Measurements from ENCODE around the gene NQO2. TPM values are rescaled to one million over a fixed set of nuclear protein-coding genes. Genes with fewer than 3 reads are reported as not detected.

The NQO2 gene
- total RNA-seq, 1 experiment from 2014 or later = 35.8 TPM

GRCh38 chr6:2982426-2983117 lies 17.1 kb upstream of the NQO2 start:
- Mint-ChIP-seq H3K27ac (ENCODE audit: unreplicated experiment) (no peak overlapping the region), H3K9me3 (ENCODE audit: unreplicated experiment) (no peaks in the 10 kb centered on the region), H3K4me1 (ENCODE audit: low read depth, unreplicated experiment) (peaks cover 32% of the 10 kb centered on the region), H3K4me3 (ENCODE audit: unreplicated experiment) (no peak overlapping the region), H3K36me3 (ENCODE audit: insufficient read depth, unreplicated experiment) (peaks cover 4% of the 10 kb centered on the region), H3K27me3 (ENCODE audit: insufficient read depth, unreplicated experiment) (no peaks in the 10 kb centered on the region)
- POLR2A ChIA-PET = no interaction called here
- CTCF ChIA-PET = no interaction called here
- BruUV-seq (replicated peaks) = no TSS peak
- no peaks in the 10 kb centered on the region for H3K36me3 ChIP-seq (ENCODE audit: control insufficient read depth, insufficient read depth, low read length)
- TF ChIP-seq CTCF (IDR thresholded peaks at IDR 0.05; ENCODE audit: insufficient read depth in 1 of 2, low read depth in 1 of 2, low read length in 1 of 2, severe bottlenecking in 1 of 2, unreplicated experiment in 1 of 2) = no peak
- H3K27me3 ChIP-seq (replicated peaks; ENCODE audit: control insufficient read depth, insufficient read depth, low read length) = no peaks in the 10 kb centered on the region
- intact Hi-C loops (cut with micrococcal nuclease; ENCODE audit: unreplicated experiment) = no loop called here
- no peak overlapping the region for H3K4me3 ChIP-seq (ENCODE audit: low read depth, low read length)
- peaks cover 49% of the 10 kb centered on the region for H3K4me1 ChIP-seq
- no peaks in the 10 kb centered on the region for H3K9me3 ChIP-seq
- no peak for DNase-seq

- no peaks in the 10 kb centered on the region for H3K9me3 Mint-ChIP-seq (ENCODE audit: unreplicated experiment)
- H3K27me3 Mint-ChIP-seq (ENCODE audit: insufficient read depth, unreplicated experiment) = no peaks in the 10 kb centered on the region
- H3K36me3 Mint-ChIP-seq (ENCODE audit: insufficient read depth, unreplicated experiment) = peaks cover 22% of the 10 kb centered on the region
- no TSS peak for BruUV-seq (replicated peaks)
- H3K36me3 ChIP-seq (ENCODE audit: control insufficient read depth, insufficient read depth, low read length) = no peaks in the 10 kb centered on the region
- peaks cover 38% of the 10 kb centered on the region for H3K4me1 Mint-ChIP-seq (ENCODE audit: low read depth, unreplicated experiment)
- H3K27me3 ChIP-seq (replicated peaks; ENCODE audit: control insufficient read depth, insufficient read depth, low read length) = no peaks in the 10 kb centered on the region
- ChIA-PET CTCF (interaction anchor here (1.0 kb wide), 2 partner anchors 13 to 32 kb away, joined by 3 to 4 read pairs; partner anchors contain the start of gene SERPINB6), POLR2A (no interaction called here)
- TF ChIP-seq CTCF (IDR thresholded peaks at IDR 0.05; ENCODE audit: insufficient read depth in 1 of 2, low read depth in 1 of 2, low read length in 1 of 2, severe bottlenecking in 1 of 2, unreplicated experiment in 1 of 2) = no peak
- no peak overlapping the region for H3K4me3 ChIP-seq (ENCODE audit: low read depth, low read length)
- no peak for DNase-seq
- H3K27ac Mint-ChIP-seq (ENCODE audit: unreplicated experiment) = no peak overlapping the region
- no peak overlapping the region for H3K4me3 Mint-ChIP-seq (ENCODE audit: unreplicated experiment)
- H3K9me3 ChIP-seq = no peaks in the 10 kb centered on the region
- H3K4me1 ChIP-seq = peaks cover 34% of the 10 kb centered on the region
- intact Hi-C loops (cut with micrococcal nuclease; ENCODE audit: unreplicated experiment) = no loop called here
These were observed 14.8 kb upstream of the NQO2 start for GRCh38 chr6:2984738-2985406.

- Mint-ChIP-seq H3K36me3 (ENCODE audit: insufficient read depth, unreplicated experiment) (peaks cover 25% of the 10 kb centered on the region), H3K27me3 (ENCODE audit: insufficient read depth, unreplicated experiment) (no peaks in the 10 kb centered on the region), H3K9me3 (ENCODE audit: unreplicated experiment) (no peaks in the 10 kb centered on the region), H3K4me3 (ENCODE audit: unreplicated experiment) (no peak overlapping the region), H3K27ac (ENCODE audit: unreplicated experiment) (peak overlapping the region; percentile 79), H3K4me1 (ENCODE audit: low read depth, unreplicated experiment) (peaks cover 23% of the 10 kb centered on the region)
- DNase-seq = no peak
- CTCF ChIA-PET = interaction anchor here (0.8 to 1.0 kb wide), 2 partner anchors 34 to 122 kb away, joined by 3 to 6 read pairs; no protein-coding TSS in a partner anchor
- TF ChIP-seq CTCF (IDR thresholded peaks at IDR 0.05; ENCODE audit: insufficient read depth in 1 of 2, low read depth in 1 of 2, low read length in 1 of 2, severe bottlenecking in 1 of 2, unreplicated experiment in 1 of 2) = no peak
- Histone ChIP-seq H3K27me3 (replicated peaks; ENCODE audit: control insufficient read depth, insufficient read depth, low read length) (no peaks in the 10 kb centered on the region), H3K36me3 (ENCODE audit: control insufficient read depth, insufficient read depth, low read length) (no peaks in the 10 kb centered on the region), H3K9me3 (no peaks in the 10 kb centered on the region), H3K4me3 (ENCODE audit: low read depth, low read length) (no peak overlapping the region), H3K4me1 (peaks cover 22% of the 10 kb centered on the region)
- no TSS peak for BruUV-seq (replicated peaks)
- POLR2A ChIA-PET = no interaction called here
- intact Hi-C loops (cut with micrococcal nuclease; ENCODE audit: unreplicated experiment) = no loop called here
These were observed 12.9 kb upstream of the NQO2 start for GRCh38 chr6:2986722-2987221.
